ENCODE measurements around the gene LRRC27.

GRCh38 chr10:132298038-132298881 is 33.7 kb upstream of the LRRC27 start:
- TF ChIP-seq POLR2A (IDR thresholded peaks at IDR 0.05) (no peak), POLR2AphosphoS5 (IDR thresholded peaks at IDR 0.05) (no peak)
- TF ChIP-seq, protein P1, sequence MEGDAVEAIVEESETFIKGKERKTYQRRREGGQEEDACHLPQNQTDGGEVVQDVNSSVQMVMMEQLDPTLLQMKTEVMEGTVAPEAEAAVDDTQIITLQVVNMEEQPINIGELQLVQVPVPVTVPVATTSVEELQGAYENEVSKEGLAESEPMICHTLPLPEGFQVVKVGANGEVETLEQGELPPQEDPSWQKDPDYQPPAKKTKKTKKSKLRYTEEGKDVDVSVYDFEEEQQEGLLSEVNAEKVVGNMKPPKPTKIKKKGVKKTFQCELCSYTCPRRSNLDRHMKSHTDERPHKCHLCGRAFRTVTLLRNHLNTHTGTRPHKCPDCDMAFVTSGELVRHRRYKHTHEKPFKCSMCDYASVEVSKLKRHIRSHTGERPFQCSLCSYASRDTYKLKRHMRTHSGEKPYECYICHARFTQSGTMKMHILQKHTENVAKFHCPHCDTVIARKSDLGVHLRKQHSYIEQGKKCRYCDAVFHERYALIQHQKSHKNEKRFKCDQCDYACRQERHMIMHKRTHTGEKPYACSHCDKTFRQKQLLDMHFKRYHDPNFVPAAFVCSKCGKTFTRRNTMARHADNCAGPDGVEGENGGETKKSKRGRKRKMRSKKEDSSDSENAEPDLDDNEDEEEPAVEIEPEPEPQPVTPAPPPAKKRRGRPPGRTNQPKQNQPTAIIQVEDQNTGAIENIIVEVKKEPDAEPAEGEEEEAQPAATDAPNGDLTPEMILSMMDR (IDR thresholded peaks at IDR 0.05): no peak

Measured in breast epithelium (tissue), 3 donors.